HG03558 (cell line): ENCODE results near the gene BMP2.

Experiments used
- ATAC-seq: cut with Tn5 transposase; IDR thresholded peaks from one replicate; pipeline ENCODE4 v1.9.1; 2021; ENCODE audit warnings: moderate number of reproducible peaks; ENCODE audit not compliant: unreplicated experiment; ENCODE audit errors: extremely low read depth

Gene BMP2

GRCh38 chr20:6767536-6768227 lies at the start of gene BMP2:
TSS of gene BMP2 (plus strand) at chr20:6767686. CDS start at chr20:6770127, 2,441 bp downstream.
- ATAC-seq = peak; percentile 37

GRCh38 chr20:6718662-6719368 lies 48.7 kb upstream of the BMP2 start:
- no peak for ATAC-seq

GRCh38 chr20:6719369-6719721 lies 48.1 kb upstream of the BMP2 start:
- no peak for ATAC-seq

- no peak for ATAC-seq
Measured at GRCh38 chr20:6726761-6727160, 40.7 kb upstream of the BMP2 start.

DNA sequence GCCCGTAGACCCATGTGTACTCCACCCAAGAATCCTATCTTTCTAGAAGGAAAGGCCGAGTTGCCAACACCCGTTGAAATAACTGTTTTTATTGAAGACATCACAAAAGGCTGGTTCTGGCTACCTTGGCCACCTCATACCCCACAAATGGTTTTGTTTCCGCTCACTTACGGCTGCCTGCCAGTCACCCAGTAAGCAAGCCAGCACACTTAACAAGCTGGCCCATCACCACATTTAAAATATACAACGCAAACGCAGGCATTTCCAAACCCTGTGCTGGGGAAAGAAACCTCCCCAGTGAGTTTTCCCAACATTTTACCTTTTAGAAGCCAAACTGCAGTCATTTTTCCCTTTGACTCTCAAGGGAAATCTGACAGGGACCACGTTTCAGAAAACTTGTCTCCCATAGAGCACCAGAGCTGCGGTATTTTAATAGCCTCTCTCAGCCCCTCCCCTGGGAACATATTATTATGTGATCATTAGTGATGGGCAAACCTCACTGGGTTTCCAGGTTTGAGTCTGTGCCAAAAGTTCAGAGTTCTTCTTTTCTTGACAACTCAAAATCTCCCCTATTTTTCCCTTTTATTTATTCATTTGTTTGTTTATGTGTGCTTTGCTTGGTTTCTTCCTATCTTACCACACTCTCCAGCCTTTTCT lies 36.7 kb upstream of the BMP2 start:
- no peak for ATAC-seq

- ATAC-seq = no peak
Measured at GRCh38 chr20:6732001-6732447, 35.5 kb upstream of the BMP2 start.

- no peak for ATAC-seq
Measured at GRCh38 chr20:6732851-6733250, 34.6 kb upstream of the BMP2 start.

DNA sequence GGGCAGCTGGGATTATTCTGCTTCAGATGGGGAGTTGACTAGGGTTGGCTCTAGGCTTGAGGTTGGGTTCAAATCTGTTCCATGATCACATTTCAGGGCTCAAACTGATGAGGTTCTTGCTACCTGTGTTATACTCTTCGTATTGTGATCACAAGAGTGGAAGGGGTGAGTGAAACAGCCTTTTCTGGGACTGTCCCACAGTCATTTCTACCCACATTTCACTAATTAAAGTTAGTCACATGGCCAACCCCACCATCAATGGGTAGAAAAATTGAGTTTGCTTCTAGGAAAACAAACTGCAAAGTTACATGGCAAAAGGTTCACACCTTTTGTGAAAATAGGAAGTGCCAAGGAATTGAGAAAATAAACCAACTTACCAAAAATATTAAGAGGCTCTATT lies 33.5 kb upstream of the BMP2 start:
- no peak for ATAC-seq

- ATAC-seq = no peak
Measured at GRCh38 chr20:6735942-6736845, 31.3 kb upstream of the BMP2 start.

DNA sequence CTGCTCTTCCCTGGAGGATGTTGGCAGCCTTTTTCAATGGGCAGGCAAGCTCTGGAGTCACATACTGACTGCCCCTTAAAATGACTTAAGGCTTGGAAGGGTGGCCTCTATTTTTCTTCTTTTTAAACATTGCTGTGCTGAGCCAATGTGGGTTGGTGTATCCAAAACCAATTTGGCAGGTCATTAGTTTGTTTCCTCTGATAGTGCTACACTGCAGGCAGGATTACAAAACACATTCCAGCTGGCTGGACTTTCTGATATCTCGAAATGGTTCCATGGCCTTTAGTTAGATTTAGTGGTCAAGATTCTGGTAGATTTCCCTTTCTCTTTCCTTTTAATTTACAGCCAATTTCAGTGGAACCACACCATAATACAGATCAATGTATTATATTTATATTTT lies 28.1 kb upstream of the BMP2 start:
- no peak for ATAC-seq

- ATAC-seq = no peak
Measured at GRCh38 chr20:6740096-6740495, 27.4 kb upstream of the BMP2 start.

GRCh38 chr20:6744180-6744579 lies 23.3 kb upstream of the BMP2 start:
- ATAC-seq = no peak

DNA sequence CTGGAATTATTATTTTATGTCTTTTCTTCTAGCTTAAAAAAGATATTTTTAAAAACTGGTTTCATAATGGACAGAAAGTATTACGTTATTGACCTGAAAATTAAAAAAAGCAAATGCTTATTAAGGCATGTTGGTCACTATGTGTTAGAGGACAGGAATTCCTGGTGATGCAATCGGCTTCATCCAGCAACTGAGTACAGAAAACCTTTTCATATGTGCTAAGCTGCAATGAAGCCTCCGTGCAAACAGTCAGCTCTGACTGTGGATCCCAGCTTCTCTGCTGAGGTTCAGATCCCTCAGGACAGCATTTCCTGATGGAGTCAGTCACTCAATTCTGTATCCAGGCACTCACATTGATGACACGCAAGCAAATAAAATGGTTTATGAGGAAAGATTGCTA lies 22.7 kb upstream of the BMP2 start:
- no peak for ATAC-seq

- no peak for ATAC-seq
Measured at GRCh38 chr20:6746901-6747609, 20.4 kb upstream of the BMP2 start.

GRCh38 chr20:6750438-6750837 lies 17.0 kb upstream of the BMP2 start:
- ATAC-seq = no peak

DNA sequence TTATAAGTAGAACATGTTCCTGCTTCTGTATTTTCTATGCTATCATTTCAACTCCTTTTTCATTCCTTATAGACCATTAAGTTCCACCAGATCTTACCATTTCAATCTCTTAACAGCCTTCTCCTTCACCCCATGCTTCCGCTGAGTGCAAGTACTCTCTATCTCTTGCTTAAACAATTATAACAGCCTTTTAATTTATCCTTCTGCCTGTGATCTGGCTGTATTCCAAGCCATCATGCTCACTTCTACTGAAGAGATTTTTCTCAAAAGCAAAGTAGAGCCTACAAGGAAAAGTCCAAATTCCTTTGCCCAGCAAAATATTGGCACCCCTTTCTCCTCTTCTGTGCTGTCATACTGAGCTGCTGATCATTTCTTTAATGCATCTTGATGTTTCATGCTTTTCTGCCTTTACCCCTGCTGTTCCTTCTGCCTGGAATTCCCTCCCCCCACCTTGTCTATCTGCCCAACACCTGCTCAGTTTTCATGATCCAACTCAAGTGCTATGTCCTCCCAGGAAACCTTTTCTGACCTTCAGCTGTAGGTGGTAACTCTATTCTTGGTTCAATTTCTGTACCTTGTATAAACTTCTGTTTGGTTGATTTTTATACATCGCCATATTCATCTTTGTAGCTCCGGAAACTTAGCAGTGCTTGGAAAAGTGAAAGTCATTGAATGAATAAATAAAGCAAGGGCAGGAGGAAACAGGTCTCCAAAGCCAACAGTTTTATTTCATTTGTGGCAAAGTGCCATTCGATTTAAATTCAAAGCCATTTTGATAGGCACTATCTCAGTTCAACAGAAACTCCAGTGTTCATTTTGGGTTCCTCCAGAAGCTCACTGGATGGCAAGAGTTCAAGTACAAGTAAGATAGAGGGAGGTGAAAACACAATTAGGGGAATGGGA lies 10.5 kb upstream of the BMP2 start:
- no peak for ATAC-seq

GRCh38 chr20:6764619-6765018 lies 2.9 kb upstream of the BMP2 start:
- no peak for ATAC-seq

DNA sequence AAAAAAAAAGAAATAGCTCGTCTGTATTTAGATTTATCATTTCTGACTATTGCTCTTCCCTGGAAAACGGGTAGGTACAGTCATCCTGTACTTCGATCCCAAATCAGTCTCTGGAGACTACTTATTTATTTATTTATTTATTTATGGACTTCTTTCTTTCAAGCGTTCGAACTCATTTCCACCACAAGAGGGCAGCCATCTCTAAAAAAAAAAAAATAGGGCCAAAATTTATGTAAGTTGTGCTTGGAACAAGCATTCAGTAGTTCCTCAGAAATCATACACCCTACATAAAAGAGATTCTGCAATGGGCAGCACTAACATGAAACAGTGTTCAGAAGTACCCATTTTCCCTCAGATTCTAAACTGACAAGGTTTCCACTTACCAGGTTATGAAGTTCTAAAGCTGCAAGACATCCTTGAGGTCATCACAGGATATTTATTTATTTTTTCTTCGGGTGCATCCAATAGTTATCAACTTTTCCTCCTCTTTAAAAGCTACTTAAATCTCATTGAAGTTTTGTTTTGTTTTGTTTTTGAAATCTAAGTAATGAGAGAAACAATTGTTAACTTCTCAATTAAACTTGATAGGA lies 1.9 kb upstream of the BMP2 start:
- no peak for ATAC-seq

GRCh38 chr20:6766433-6766832 lies 1.1 kb upstream of the BMP2 start:
- no peak for ATAC-seq
